T-helper 1 cell (primary cell): ENCODE results near the gene KIAA0319L.
"Not testable (repeated sequence)": the region's sequence is repeated elsewhere in the genome, so short reads cannot be mapped to it uniquely, and the experiment has no call there.

Experiments
- DNase-seq, 5 donors: peaks; one replicate each; pipeline ENCODE4 v3.0.0-alpha.2; 2012 to 2020
- total RNA-seq, 4 donors: gene quantifications; one replicate each; lab custom pipeline; 2026; lab: John Stamatoyannopoulos, UW

The KIAA0319L gene
- 84.9 to 187 (median 146) reads per million in 4 donors for total RNA-seq

DNA sequence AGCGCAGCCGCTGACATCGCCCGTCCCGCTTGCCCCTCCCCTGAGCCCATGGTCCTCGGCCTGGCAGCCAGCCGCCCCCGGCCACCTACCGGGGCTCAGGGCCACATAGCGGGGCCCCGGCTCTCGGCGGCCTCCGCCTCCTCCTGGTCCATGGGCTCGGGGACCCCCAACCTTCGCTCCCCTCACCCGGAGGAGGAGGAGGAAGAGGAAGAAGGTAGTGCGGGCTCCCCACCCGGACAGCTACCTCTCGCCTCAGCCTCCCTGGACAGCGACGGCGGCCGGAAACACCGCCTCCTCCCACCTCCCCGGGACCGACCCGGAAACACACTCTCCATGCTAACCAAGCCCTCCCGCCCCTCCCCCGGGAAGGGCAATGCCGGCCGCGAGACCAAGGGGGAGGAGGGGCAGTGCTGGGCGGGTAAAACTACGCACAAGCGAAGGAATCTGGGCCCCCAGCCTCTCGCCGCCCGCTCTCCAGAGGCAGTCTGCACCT is at the start of gene KIAA0319L:
Gene KIAA0319L (minus strand): TSS at position 286 of the 493 bp plus-strand sequence. CDS start 2,912 bp downstream, outside the sequence.
- no peak for DNase-seq

DNA sequence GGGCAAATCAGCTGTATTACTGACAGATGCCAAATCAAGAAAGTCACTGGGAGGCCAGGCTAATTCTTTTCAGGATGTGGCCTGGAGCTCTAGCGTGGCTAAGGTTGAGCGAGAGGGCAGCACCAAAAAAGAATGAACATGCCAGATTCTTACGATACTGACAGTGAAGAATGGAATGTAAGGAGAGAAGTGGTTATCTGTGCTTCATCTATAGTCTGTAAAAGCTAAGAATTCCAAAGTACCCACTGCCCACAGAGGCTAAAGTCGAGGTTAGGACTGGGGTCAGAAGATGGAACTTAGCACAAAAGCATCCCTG is 48.6 kb upstream of the KIAA0319L start:
- no peak for DNase-seq

DNA sequence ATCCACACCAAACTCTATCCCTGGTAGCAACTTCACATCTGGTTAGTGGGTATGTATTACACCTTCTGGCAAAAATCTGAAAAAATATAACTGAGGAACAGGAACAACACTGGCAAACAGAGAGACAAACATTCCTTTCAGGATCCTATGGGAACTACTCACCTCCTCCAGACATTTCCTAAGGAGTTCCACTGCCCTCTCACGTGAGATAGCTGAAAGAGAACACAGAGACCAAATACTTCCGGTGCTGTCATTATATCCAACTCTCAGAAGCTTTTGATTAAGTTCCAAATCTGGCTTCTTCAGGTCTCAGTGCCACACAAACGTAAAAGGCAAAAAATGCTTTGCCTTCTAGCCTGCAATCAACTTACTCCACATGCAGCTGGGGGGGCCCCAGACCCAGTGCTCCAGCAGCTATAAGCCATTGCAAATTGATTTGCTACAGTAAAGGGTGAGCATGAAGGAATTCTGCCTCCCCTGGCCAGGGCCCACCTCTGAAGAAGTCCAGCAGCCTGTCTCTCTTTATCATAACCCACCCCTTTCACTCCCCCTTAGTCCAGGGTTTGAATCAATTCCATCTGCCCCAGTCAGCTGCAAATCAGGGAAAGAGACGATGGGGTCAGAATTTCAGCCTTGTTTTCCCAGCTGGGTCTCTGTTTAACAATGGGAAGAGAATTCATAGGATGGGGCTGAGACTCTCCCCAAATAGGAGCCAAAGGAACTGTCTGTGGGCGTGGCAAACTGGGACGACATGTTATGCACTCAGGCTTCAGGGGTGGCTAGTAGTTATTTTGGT is 48.1 kb upstream of the KIAA0319L start:
- DNase-seq = no peak

DNA sequence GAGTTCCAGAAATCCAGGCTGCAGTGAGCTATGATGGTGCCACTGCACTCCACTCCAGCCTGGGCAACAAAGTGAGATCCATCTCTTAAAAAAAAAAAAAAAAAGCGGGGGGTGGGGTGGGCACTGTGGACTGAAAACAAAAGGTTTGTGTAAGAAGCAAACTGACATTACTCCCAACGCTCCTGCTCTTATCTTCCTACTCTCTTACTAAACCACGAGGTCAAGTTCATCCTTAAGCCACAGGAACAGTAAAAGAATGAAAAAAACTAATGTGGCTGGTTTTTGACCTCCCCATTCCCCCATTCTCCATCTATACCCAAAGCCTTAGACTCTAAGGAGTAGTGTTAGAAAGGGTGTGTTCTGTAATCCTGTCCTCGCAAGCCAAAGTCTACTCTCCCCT is 46.7 kb upstream of the KIAA0319L start:
- DNase-seq = no peak

DNA sequence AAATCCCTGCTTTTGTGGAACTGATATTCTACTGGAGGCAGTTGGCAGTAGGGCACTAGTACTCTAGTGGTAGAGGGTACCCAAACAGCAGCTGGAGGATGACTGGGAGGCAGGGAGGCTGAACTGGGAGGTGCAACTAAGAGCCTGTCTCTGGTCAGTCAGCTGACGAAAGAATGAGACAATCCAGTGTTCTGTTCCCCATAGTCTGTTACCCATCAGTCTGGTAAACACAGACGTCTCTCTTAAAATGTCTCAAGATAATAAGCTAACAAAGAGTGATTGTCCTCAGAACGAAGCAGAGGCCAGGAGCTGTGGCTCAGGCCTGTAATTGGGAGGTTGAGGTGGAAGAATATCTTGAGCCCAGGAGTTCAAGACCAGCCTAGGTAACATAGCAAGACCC is 46.3 kb upstream of the KIAA0319L start:
- DNase-seq = no peak

DNA sequence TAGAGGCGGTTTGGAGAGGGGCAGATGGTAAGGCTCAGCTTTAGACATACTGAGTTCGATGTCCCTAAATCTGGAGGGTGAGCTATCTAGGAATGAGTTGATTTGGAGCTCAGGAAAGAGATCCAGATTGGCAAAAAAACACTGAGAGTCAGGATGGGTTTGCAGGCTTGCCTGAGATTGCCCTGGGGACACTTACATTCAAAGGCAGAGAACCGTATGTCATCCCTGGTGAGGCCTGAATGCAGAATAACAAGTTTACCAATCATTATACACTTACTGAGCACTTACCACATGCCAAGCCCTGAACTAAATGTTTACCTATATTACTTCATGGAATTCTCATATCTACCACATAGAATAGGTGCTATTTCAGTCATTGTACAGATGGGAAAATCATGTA is 43.4 kb upstream of the KIAA0319L start:
- DNase-seq = no peak

DNA sequence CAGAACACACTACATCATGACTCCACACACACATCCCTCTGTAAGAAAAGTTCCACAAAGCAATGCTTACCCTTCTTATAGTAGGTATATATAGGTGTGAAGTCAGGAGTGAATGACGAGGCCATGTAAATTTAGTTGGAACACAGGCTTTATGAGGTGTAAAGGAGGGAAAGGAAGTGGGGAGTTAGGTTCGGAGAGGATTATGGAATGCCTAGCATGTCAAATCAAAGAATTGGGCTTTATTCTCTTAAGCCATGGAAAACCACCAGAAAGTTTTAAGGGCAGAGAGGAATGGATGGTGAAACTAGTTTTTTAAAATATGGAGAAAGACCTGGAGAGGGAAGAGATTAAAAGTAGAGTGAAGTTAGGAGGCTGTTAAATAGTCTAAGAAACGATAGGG is 42.2 kb upstream of the KIAA0319L start:
- no peak for DNase-seq

DNA sequence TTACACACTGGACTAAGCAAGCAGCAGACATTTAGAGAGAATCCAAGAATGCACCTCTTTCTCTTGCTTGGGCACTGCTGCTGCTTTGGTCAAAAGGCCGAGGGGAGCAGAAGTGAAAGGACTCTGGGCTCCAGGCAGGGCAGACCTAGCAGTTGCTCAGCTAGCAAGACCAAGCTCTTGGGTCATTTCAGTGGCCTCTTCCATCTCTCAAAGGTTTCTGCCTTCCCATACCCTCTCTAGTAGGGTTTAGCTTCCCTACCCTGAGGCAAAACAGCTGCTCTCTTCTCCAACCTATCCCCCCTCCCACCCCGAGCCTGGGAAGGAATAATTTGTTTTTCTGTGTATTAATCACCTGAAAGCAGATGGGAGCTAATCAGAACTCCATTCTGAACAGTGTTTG is 41.7 kb upstream of the KIAA0319L start:
- DNase-seq = no peak

DNA sequence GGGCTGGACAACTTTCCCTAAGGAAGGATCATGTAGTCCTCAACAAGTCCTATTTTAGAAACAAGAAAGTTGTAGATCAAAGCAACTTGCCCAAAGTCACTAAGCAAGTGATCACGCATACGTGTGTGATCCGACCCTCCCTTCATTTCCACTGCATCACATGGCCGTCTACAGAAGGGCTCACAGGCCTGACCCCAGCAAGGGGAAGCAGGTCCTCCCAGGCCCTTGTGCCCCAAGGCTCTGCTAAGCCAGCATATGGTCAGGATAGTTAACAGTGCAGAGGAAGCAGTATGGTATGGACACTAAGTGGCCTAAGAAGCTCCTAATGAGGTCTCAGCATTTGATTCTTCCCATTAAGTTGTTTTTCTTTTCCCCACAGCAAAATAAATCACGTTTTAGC is 40.7 kb upstream of the KIAA0319L start:
- DNase-seq = no peak

DNA sequence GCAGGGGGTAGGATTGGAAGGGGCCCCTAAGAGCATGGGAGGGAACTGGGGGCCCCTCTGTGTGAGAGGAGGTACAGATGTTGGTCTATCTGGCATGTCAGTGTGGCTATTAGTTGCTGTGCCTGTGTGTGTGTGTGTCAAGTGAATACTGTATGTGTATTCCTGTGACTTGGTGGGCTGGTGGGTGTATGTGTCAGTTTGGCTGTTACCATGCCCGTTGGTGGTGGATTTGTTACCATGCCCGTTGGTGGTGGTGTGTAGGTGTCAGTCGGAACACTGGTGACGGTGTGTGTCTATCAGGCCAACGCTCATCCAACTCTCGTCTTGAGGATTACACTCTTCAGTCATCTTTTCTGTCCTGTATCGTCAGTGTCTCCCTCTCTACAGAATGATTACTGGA is 38.5 kb upstream of the KIAA0319L start:
- DNase-seq = no peak

DNA sequence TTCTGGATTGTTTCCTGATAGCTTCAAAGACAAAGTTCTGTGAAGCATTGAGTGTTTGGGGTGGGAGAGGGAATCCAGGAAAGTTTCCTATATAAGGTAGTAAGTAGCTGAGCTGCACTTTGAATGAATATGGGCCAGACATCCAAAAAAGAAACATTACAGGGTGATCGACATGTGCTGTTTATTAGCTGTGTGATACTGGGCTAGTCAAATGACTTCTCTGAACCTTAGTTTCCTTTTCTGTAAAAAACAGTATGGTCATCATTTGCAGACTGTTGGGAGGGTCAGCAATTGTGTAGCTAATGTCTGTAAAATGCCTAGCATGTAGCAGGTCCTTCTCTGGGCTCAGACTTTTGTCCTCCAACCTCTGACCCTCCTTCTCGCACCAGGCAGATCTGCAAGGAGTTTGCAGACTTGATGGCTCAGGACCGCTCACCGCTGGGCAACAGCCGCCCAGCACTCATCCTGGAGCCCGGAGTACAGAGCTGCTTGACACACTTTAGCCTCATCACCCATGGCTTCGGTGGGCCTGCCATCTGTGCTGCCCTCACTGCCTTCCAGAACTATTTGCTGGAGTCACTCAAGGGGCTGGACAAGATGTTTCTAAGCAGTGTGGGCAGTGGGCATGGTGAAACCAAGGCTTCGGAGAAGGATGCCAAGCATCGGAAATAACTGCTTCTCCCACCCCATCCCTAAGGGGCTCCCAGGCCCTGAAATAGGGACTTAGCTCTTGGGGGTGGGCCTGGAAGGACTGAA is 37.0 kb upstream of the KIAA0319L start:
- DNase-seq = no peak

DNA sequence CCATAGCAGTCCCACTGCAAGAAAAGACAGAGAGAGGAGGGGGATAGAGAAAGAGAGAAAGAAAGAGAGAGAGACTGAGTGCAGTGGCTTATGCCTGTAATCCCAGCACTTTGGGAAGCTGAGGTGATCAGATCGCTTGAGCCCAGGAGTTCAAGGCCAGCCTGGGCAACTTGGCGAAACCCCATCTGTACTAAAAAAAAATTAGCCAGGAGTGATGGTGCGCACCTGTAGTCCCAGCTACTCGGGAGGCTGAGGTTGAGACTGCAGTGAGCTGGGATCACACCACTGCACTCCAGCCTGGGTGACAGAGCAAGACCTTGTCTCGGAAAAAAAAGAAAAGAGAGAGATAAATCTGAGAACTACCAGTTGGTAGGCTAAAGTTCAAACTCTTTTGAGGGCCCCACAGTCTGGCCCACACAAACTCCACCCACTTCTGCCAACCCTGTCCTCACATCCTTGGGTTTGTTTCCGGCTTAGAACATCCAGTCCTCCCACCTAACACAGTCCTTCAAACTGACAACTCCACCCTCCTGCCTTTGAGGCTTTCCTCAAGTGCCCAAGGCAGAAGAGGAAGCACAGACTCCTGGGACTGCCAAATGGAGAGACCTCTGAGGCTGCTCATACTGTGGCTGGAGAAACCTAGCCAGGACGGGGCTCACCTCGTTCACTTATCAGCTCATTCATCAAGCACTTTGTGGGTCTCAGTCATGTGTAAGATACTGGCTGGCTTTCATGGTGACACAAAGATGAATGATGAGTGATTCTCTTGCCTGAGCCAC is 36.0 kb upstream of the KIAA0319L start:
- no peak for DNase-seq

DNA sequence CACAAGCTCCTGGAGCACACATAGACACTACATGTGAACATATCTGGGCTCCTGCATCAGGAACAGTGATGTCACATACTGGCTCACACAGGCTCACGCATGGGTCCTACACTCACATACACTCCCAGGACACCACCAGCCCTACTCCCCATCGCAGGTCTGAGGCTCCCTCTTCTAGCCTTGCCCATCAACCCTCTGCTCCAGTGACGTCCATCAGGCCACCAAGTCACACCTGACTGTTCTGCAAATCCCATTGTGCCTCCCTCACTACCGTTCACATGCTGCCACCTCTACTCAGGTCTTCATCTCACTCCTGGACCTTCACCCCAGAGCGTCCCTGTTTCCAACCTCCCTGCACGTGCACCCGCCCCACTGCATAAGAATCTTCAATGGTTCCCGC is 34.0 kb upstream of the KIAA0319L start:
- no peak for DNase-seq

DNA sequence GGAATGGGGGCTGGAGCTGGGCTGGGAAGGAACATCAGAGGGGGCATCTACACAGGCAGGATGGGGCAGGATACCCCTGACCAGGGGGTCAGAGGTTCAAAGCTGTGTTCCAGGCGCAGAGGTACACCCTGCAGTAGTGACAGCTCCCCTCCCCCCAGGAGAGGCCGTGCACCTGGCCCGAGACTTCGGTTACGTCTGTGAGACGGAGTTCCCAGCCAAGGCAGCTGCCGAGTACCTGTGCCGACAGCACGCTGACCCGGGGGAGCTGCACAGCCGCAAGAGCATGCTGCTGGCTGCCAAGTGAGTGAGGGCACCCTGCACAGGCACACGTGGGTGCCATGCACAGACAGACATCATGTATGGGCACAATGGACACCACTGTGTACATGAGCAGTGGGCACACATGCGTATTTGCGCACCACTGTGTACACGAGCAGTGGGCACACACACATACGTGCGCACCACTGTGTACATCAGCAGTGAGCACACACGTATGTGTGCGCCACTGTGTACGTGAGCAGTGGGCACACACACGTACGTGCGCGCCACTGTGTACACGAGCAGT is 33.4 kb upstream of the KIAA0319L start:
- DNase-seq = no peak

DNA sequence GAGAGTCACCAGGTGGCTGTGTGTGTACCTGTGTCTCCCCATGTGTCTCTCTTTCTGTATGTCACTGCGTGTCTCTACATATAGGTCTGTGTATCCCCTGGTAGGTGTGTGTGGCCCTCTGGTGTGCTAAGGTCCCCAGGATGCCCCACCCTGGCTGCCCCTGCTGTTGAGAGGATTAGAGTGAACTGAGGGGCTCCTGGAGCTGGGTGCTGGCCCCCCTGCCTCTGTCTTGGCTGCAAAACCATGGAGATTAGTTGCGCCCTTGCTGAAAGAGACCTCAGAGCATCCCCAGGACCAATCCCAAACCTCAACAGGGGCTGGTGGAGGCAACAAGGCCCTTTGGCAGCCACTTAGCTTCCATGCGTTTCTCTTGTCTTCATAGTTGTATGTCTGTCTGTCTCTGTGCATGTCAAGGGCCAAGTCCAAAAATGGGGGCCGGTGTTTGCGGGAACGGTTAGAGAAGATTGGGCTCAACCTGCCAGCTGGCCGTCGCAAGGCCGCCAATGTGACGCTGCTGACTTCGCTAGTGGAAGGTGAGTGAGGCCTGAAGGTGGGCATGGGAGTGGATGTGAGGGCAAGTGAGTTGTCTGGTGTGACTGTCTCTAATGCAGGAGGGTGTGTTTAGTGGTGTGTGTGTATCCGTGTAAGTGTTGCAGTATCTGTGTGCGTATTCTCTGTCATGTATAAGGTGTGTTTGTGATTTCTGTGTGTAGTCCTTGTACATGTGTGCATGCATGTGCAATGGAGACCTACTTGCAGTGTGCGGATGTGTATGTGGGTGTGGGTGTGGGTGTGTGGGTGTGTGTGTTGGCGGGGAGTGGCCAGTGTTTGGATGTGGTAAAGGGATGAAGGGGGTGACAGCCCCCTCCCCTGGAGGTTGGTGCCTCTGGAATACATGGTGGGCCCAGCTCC is 32.6 kb upstream of the KIAA0319L start:
- DNase-seq = no peak

DNA sequence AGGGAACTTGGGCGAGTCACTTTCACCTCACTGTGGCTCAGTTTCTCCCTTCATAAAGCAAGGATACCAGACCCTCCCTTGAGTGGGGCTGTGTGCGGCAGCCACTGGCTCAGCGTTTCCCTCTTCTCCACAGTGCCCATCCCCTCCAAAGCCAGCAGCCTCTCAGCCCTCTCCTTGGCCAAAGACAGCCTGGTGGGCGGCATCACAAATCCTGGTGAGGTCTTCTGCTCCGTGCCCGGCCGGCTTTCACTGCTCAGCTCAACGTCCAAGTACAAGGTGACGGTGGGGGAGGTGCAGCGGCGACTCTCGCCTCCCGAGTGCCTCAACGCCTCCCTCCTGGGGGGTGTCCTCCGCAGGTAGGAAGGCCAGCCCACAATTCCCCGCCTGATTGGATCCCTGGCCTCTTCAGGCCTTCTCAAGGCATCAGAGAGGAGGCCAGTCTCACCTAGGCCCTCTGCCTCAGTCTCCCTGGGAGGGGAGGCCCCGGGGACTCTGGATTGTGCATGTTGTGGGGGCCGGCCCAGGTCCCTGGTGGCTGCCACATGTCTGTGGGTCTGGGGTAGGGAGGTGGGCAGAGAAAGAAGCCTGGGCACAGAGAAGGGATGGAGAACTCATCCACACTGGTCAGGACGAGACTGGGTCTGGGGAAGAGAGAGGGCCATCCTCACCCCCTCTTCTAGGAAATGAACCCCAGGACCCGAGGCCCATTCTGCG is 31.2 kb upstream of the KIAA0319L start:
- DNase-seq = no peak

DNA sequence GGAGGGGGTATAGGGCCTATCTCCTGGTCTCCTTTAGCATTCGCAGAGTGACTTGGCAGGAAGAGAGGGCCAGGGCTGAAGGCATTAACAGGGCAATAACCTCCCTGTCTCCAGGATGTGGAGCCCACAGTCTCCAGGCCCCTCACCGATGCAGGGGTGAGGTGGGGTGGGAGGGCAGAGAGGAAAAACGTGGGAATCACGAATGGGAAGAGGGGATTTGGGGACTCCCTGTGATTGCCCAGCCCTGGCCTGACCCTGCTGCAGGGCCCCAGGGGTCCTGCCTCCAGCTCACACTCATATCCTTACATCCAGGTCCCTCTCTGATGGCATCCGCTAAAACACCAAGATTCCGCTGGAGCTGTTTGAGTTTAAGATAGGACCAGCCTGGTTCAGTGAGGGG is 30.5 kb upstream of the KIAA0319L start:
- no peak for DNase-seq

DNA sequence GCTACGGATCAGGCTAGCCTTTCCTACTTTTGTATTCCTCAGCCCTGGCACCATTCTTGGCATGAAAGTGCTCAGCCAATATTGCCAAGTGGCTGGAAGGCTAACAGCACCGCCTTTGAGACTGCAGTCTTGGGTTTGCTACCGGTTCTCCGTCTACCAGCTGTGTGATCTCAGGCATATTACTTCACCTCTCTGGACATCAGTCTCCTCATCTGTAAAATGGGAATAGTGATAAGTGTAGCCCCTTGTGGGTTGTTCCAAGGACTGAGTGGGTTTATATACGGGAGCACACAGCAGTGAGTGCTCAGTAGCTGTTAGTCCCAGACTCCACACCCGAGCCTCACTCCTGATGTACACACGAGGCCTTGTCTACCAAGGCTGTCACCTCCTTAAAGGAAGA is 29.6 kb upstream of the KIAA0319L start:
- DNase-seq = no peak

DNA sequence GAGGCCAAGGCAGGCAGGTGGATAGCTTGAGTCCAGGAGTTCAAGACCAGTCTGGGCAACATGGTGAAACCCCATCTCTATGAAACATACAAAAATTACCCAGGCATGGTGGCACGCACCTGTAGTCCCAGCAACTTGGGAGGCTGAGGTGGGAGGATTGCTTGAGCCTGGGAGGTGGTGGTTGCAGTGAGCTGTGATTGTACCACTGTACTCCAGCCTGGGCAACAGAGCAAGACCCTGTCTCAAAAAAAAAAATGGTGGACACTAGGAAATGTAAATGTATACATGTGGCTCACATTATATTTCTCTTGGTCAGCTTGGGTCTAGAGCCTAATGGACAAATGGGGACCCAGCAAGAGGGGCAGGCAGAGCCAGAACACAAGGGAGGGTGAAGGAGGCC is 28.6 kb upstream of the KIAA0319L start:
- not testable (repeated sequence) for DNase-seq

DNA sequence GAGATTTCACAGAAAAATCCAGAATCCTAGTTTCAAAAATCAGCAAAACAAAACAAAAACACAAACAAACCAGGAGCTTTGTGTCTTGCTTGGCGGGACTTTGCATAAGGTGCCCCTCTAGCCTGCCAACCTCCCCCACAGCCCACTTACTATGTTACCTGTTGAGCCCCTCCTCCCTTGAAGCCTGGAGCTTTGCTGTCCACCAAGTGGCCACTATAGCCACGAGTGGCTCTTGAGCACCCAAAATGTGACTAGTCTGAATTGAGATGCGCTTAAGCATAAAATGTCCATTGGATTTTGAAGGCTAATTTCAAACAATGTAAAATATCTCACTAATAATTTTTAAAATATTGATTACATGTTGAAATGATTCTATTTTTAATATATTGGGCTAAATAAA is 28.1 kb upstream of the KIAA0319L start:
- DNase-seq = no peak

DNA sequence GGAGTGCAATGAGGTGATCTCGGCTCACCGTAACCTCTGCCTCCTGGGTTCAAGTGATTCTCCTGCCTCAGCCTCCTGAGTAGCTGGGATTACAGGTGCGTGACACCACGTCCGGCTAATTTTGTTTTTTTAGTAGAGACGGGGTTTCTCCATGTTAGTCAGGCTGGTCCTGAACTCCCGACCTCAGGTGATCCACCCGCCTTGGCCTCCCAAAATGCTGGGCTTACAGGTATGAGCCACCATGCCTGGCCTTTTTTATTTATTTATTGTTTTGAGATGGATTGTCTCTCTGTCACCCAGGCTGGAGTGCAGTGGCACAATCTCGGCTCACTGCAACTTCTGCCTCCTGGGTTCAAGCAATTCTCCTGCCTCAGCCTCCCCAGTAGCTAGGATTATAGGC is 24.4 kb upstream of the KIAA0319L start:
- not testable (repeated sequence) for DNase-seq
